Measurements from ENCODE around the gene RNASEL. TPM values are rescaled to one million over a fixed set of nuclear protein-coding genes. Genes with fewer than 3 reads are reported as not detected.

RNASEL gene
- total RNA-seq, 1 donor from 2014 or later = 2.9 TPM

DNA sequence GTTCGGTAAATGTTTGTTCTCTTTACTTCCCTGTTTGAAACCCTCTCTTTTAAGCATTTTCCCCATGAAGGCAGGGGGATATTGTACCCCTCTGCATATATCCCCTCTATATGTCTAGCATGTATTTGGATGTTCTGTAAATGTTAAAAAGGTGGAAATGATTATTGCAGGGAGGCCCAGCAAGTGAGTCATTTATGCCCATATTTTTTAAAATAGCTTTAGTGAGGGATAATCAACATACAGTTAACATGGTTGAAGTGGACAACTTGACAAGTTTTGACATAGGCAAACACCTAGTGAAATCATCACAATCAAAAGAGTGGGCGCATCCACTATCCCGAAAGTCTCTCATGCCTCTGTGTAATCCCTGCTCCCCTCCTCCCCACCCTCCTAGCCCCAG, 36.0 kb upstream of the RNASEL start:
- DNase-seq (ENCODE audit: missing footprints) (no peak), ATAC-seq (no peak)
- intact Hi-C loops (cut with DNase I) = no loop called here

GRCh38 chr1:182624577-182624976, 35.5 kb upstream of the RNASEL start:
- ATAC-seq (no peak), DNase-seq (ENCODE audit: missing footprints) (no peak)
- intact Hi-C loops (cut with DNase I) = no loop called here

DNA sequence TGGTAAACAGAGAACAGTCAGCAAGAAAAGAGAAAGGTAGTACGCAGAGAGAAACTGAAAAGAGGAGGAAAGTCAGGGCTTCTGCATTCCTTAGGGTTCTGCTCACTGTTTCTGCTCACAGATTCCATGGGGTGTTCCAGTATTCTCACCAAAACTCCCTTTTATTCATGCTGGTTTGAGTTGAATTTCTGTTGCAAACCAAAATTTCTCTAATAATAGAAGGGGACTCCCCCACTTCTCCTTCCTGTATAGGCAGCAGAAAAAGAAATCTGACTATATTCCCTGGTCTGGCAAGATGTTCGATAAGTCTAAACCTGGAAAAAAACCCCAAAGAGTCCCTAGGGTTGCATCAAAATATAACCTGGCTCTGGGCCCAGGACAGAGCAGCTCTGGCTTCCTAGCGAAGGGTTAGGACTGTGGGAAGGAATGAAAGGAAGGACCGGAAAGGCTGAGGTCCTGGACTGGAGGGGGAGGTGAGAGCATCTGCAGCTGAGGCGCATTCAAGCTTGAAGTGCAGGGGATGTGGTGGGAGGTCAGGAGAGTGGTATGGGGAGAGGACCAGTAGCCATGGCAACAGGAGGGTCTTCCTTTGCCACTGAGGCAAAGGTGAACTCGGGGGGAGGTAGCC, 34.0 kb upstream of the RNASEL start:
- intact Hi-C loops (cut with DNase I) = no loop called here
- DNase-seq (ENCODE audit: missing footprints) (no peak), ATAC-seq (peak; percentile 68)

- DNase-seq (ENCODE audit: missing footprints) = no peak
- ATAC-seq = no peak
- intact Hi-C loops (cut with DNase I) = no loop called here
Observed at GRCh38 chr1:182621906-182622305, 32.9 kb upstream of the RNASEL start.

- intact Hi-C loops (cut with DNase I) = no loop called here
Observed at GRCh38 chr1:182620924-182621585, 32.0 kb upstream of the RNASEL start.

DNA sequence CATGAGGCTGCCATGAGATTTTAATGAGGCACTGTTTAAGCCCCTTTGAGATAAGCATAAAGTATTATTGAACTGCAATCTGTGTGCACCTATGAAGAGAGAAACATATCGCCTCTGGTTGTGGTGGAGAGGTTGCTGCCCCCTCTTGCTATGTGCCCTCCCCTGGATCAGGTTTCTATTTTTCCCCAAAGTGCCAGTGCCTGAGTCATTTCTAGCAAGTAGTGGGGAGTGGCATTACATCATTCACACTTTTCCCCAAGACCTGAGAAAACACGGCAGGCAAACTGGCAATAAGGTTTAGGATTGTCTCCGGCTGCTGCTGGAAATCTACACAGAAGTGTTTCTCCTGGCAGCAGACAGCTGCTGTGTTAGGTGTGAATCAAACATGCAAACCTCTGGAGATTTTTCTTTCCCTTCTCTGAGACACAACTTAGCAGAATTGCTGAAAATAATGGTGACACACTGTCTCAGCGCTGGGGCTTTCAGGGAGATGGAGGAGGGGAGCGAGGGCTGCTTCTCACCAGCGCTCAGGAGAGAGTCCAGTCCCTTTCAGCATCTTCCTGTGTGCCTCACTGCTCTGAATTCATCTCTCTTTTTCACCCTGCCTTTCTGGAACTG, 28.8 kb upstream of the RNASEL start:
- ATAC-seq (no peak), DNase-seq (ENCODE audit: missing footprints) (no peak)

More at GRCh38 chr1:182620924-182621585, 32.0 kb upstream of the RNASEL start:
- ATAC-seq (no peak), DNase-seq (ENCODE audit: missing footprints) (no peak)

DNA sequence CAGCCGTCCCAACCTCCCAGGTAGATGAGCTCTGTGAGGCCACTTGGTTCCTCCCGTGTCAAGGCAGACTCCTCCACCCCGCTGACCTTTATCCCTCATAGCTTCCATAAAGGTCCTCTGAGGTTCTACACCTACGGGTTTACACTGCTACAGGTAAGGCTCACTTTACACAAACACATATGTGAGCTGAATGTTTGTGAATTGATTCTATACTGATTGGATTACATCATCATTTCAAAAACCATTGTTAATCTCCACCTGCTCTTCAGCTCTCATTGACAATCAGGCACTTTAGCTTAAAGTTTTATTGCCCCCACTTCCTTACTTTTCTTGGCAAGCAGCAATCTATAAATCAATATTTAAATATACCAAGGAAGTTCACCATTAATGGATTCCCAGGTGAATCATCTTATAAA, 28.0 kb upstream of the RNASEL start:
- no peak for ATAC-seq
- no peak for DNase-seq (ENCODE audit: missing footprints)
- intact Hi-C loops (cut with DNase I) = loop anchor here (5.0 kb wide), 1 partner anchor 60 kb away; no protein-coding TSS in a partner anchor

More for the DNA sequence above, 28.8 kb upstream of the RNASEL start:
- intact Hi-C loops (cut with DNase I) = loop anchor here (5.0 kb wide), 1 partner anchor 59 kb away; no protein-coding TSS in a partner anchor

DNA sequence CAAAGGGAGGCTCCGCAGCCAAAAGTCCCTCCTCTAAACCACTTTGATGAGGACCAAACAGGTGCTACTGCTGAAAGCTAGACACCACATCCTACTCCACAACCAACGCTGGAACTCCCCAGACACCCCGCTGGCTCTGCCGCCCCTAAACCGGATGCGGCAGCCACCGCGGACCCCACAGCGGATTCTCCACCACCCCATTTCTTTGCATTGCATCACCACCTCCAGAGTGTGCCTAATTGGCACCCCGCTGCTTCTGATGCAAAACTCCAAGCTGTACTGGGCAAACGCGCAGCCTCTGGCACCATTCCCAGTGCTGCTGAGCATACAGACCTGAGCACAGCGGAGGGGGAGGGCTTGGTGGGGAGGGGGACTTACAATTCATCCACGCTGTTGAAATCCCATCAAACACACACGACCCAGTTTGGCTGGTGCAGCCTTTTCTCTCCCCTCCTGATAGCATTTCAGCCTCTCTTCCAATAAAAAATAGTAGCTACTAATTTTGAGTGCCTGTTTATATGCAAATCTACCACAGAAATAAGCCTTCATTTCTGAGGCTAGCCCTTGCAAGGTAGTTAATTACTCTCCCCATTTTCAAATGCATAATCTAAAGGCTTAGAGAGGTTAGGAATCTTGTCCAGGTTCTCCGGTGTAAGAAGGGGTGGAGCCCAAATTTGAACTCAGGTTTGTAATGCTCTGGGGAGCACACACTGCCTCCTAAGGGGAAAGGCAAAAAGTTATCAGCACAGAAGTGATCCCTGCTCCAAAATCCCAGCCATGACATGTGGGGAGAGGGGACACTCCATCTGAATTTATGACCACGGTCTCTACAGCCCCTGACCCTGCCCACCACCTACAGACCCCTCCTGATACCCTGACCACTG, 27.3 kb upstream of the RNASEL start:
- ATAC-seq = peak; percentile 48
- peak; percentile 86 for DNase-seq (ENCODE audit: missing footprints)
- intact Hi-C loops (cut with DNase I) = loop anchor here (5.0 kb wide), 1 partner anchor 61 kb away; no protein-coding TSS in a partner anchor

GRCh38 chr1:182615468-182616129, 26.5 kb upstream of the RNASEL start:
- ATAC-seq = peak; percentile 50

DNA sequence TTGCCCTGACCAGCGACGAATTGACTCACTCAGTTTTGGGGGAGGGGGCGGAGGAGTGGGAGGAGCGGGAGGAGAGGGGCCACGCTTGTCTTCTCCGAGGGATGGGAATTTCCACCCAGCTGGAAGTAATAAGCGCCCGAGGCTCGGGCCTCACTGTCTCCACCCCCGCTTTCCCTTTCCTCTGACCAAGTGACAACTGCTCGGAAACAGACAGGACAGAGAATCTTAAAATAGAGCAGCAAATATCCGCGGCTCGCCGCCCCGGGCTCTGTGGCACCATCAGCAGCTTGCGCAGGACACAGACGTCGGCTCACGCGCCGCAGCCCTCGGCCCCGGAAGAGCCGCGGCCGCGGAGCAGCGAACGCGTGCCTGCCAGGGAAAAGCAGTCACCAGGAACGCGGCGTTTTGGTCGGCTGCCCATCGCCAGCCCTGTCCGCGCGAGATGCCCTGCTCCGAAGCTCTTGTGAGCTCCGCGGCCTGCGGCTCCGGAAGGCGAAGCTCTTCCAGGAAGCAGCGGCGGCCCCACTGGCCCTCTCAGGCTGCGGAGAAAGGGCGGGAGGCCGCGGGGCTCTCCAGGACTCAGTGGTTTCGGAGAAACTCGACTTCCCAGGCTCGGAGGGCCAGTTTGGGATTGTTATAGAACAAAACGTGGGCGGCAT, 25.9 kb upstream of the RNASEL start:
- DNase-seq (ENCODE audit: missing footprints) (peak; percentile 93), ATAC-seq (peak; percentile 91)
- intact Hi-C loops (cut with DNase I) = loop anchor here (5.0 kb wide), 1 partner anchor 62 kb away; no protein-coding TSS in a partner anchor

More at GRCh38 chr1:182615468-182616129, 26.5 kb upstream of the RNASEL start:
- intact Hi-C loops (cut with DNase I) = loop anchor here (5.0 kb wide), 1 partner anchor 62 kb away; no protein-coding TSS in a partner anchor
- DNase-seq (ENCODE audit: missing footprints) = no peak

- intact Hi-C loops (cut with DNase I) = no loop called here
- DNase-seq (ENCODE audit: missing footprints) (no peak), ATAC-seq (no peak)
Observed at GRCh38 chr1:182611787-182612186, 22.7 kb upstream of the RNASEL start.

GRCh38 chr1:182611326-182611725, 22.3 kb upstream of the RNASEL start:
- DNase-seq (ENCODE audit: missing footprints) (no peak), ATAC-seq (no peak)
- intact Hi-C loops (cut with DNase I) = no loop called here

- ATAC-seq (no peak), DNase-seq (ENCODE audit: missing footprints) (no peak)
- intact Hi-C loops (cut with DNase I) = no loop called here
Observed at GRCh38 chr1:182610606-182611194, 21.6 kb upstream of the RNASEL start.

- DNase-seq (ENCODE audit: missing footprints) (no peak), ATAC-seq (no peak)
- intact Hi-C loops (cut with DNase I) = no loop called here
Observed at GRCh38 chr1:182608845-182609610, 20.0 kb upstream of the RNASEL start.

DNA sequence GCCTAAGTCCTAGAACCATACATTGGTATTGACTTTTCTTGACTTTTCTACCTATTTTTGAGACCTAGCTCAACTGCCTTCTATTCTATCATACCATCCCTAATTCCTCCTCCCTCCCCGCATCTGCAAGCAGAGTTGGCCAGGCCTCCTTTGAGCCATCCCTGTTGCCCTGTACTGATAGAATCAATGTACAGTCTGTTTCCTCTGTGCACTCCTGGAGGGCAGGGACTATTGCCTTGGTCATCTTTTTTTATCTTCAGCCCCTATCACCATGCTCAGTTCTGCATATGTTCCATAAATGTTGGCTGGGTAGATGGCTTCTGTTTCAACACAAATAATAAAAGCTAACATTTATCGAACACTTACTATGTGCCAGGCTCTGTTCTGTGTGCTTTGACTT, 19.2 kb upstream of the RNASEL start:
- ATAC-seq (no peak), DNase-seq (ENCODE audit: missing footprints) (no peak)
- intact Hi-C loops (cut with DNase I) = no loop called here

DNA sequence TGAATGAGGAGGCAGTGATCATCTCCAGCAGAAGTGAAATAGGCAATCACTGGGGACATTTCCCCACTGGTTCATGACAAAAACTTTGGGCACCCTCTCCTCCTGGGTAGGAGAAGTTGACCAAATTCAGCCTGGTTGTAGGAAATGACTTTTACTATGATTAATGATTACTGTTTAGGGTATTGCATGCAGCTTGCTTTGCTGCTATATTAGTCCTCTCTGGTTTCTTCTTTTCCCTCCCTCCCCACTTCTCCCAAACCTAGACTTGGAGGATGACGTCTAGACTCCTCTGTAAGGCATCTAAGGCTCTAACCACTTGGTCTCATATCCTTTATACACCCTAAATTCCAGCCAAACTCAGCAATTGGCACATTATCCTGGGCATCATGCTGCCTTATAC, 18.5 kb upstream of the RNASEL start:
- intact Hi-C loops (cut with DNase I) = no loop called here
- no peak for DNase-seq (ENCODE audit: missing footprints)
- ATAC-seq = no peak

All from Right ventricle myocardium inferior (tissue), 1 donor.